NCI-H2227 treated with DMSO at 0.1 percent for 48 hours (cell line): Measurements from ENCODE around the gene BRINP1.

ENCODE experiments used
- DNase-seq: peaks from one replicate; lab custom pipeline; 2025; lab: John Stamatoyannopoulos, UW

The BRINP1 gene

GRCh38 chr9:119368681-119369581, at the start of gene BRINP1:
Gene BRINP1, minus strand, starts transcription at chr9:119369435. Its CDS starts 56,080 bp downstream, at chr9:119313355.
- DNase-seq, result peak; percentile 53

- no peak for DNase-seq
These were observed 49.5 kb upstream of the BRINP1 start for GRCh38 chr9:119418721-119419120.

- DNase-seq, result no peak
These were observed 47.6 kb upstream of the BRINP1 start for GRCh38 chr9:119416793-119417192.

GRCh38 chr9:119412399-119412798, 43.2 kb upstream of the BRINP1 start:
- no peak for DNase-seq

- no peak for DNase-seq
These were observed 40.3 kb upstream of the BRINP1 start for GRCh38 chr9:119409552-119409951.

GRCh38 chr9:119400606-119401005, 31.4 kb upstream of the BRINP1 start:
- DNase-seq, result no peak

GRCh38 chr9:119398350-119398749, 29.1 kb upstream of the BRINP1 start:
- no peak for DNase-seq

GRCh38 chr9:119391878-119392277, 22.6 kb upstream of the BRINP1 start:
- DNase-seq, result no peak

GRCh38 chr9:119375892-119376291, 6.7 kb upstream of the BRINP1 start:
- no peak for DNase-seq

- no peak for DNase-seq
These were observed 3.7 kb upstream of the BRINP1 start for GRCh38 chr9:119372951-119373350.

GRCh38 chr9:119370816-119371215, 1.6 kb upstream of the BRINP1 start:
- no peak for DNase-seq

- DNase-seq, result no peak
These were observed 588 bp upstream of the BRINP1 start for GRCh38 chr9:119369680-119370366.

GRCh38 chr9:119368179-119368578, 1.1 kb downstream of the BRINP1 start:
- no peak for DNase-seq

- DNase-seq, result no peak
These were observed 1.6 kb downstream of the BRINP1 start for GRCh38 chr9:119367683-119368075.

GRCh38 chr9:119366909-119367682, 2.1 kb downstream of the BRINP1 start:
- DNase-seq, result no peak

- DNase-seq, result peak; percentile 17
These were observed 3.8 kb downstream of the BRINP1 start for GRCh38 chr9:119365291-119366027.

GRCh38 chr9:119360237-119360636, 9.0 kb downstream of the BRINP1 start:
- no peak for DNase-seq

GRCh38 chr9:119357336-119358096, 11.7 kb downstream of the BRINP1 start:
- no peak for DNase-seq

- DNase-seq, result peak; percentile 53
These were observed 19.8 kb downstream of the BRINP1 start for GRCh38 chr9:119349351-119349825.

GRCh38 chr9:119343059-119343990, 25.9 kb downstream of the BRINP1 start:
- DNase-seq, result no peak
